ENCODE results near the gene CEACAM20. TPM values are rescaled to one million over a fixed set of nuclear protein-coding genes. Genes with fewer than 3 reads are reported as not detected.
"Not testable (repeated sequence)": the region's sequence is repeated elsewhere in the genome, so short reads cannot be mapped to it uniquely, and the experiment has no call there.

CEACAM20 gene
- total RNA-seq, 1 experiment from 2014 or later, result not detected

GRCh38 chr19:44539236-44539826 lies 9.9 kb upstream of the CEACAM20 start (continued):
- TF ChIP-seq AR (CRISPR knock-in tag; IDR thresholded peaks at IDR 0.05) (no peak), ZNF232 (CRISPR knock-in tag; IDR thresholded peaks at IDR 0.05) (no peak), JAZF1 (CRISPR knock-in tag; IDR thresholded peaks at IDR 0.05) (no peak)

GRCh38 chr19:44535361-44535760 lies 5.9 kb upstream of the CEACAM20 start:
- H3K4me1 Mint-ChIP-seq; H3K27ac Mint-ChIP-seq; POLR2A ChIA-PET; H3K36me3 Mint-ChIP-seq; H3K4me3 Mint-ChIP-seq; DNase-seq (ENCODE audit: low spot score); ATAC-seq: not testable (repeated sequence)
- peaks cover 65% of the 10 kb centered on the region for H3K27me3 Mint-ChIP-seq (ENCODE audit: low read depth)
- CTCF ChIA-PET, result interaction anchor here (1.1 kb wide), 1 partner anchor 35 kb away, joined by 4 read pairs; no protein-coding TSS in a partner anchor
- peaks cover 59% of the 10 kb centered on the region for H3K9me3 Mint-ChIP-seq

GRCh38 chr19:44532819-44533218 lies 3.3 kb upstream of the CEACAM20 start:
- Mint-ChIP-seq H3K27me3 (ENCODE audit: low read depth) (peaks cover 70% of the 10 kb centered on the region), H3K9me3 (peaks cover 58% of the 10 kb centered on the region), H3K4me1 (no peaks in the 10 kb centered on the region), H3K36me3 (no peaks in the 10 kb centered on the region; the same call in 1 of the 2 replicates), H3K4me3 (no peak overlapping the region), H3K27ac (no peak overlapping the region)
- POLR2A ChIA-PET, result no interaction called here
- ATAC-seq (no peak), DNase-seq (ENCODE audit: low spot score) (no peak)
- CTCF ChIA-PET, result no interaction called here
- TF ChIP-seq FOXK1 (CRISPR knock-in tag; IDR thresholded peaks at IDR 0.05), result no peak
- no peak for TF ChIP-seq ZNF263 (CRISPR knock-in tag; IDR thresholded peaks at IDR 0.05; ENCODE audit: low read depth)
- TF ChIP-seq USF1 (CRISPR knock-in tag; IDR thresholded peaks at IDR 0.05), result no peak
- no peak for TF ChIP-seq ZNF416 (CRISPR knock-in tag; IDR thresholded peaks at IDR 0.05)
- no peak for TF ChIP-seq JUN (CRISPR knock-in tag; IDR thresholded peaks at IDR 0.05)
- no peak for TF ChIP-seq ATF6 (CRISPR knock-in tag; IDR thresholded peaks at IDR 0.05)
- no peak for TF ChIP-seq NFYB (CRISPR knock-in tag; conservative IDR thresholded peaks at IDR 0.05; ENCODE audit: low read depth)
- no peak for TF ChIP-seq FOXP1 (CRISPR knock-in tag; IDR thresholded peaks at IDR 0.05; ENCODE audit: borderline replicate concordance)
- TF ChIP-seq PRDM15 (CRISPR knock-in tag; IDR thresholded peaks at IDR 0.05), result no peak
- no peak for TF ChIP-seq SMAD4 (CRISPR knock-in tag; IDR thresholded peaks at IDR 0.05)
- no peak for TF ChIP-seq ERG (CRISPR knock-in tag; IDR thresholded peaks at IDR 0.05)
- TF ChIP-seq ZNF425 (CRISPR knock-in tag; conservative IDR thresholded peaks at IDR 0.05), result no peak
- no peak for TF ChIP-seq ZNF219 (CRISPR knock-in tag; IDR thresholded peaks at IDR 0.05; ENCODE audit: borderline replicate concordance)
- TF ChIP-seq MXD4 (CRISPR knock-in tag; IDR thresholded peaks at IDR 0.05; ENCODE audit: borderline replicate concordance), result no peak
- no peak for TF ChIP-seq CREM (CRISPR knock-in tag; IDR thresholded peaks at IDR 0.05)
- TF ChIP-seq JAZF1 (CRISPR knock-in tag; IDR thresholded peaks at IDR 0.05), result no peak
